H1 (cell line): ENCODE data around the gene PHC2.

Experiments used
- CTCF ChIP-seq, 3 experiments: IDR thresholded peaks; 1 replicate in 2 of 3; 2 replicates in 1 of 3; pipeline versions ENCODE4 v1.5.1 to v1.6.1; 2011; ENCODE audit warnings: low read length in 3 of 3, mild to moderate bottlenecking in 3 of 3, inconsistent platforms in 2 of 3, low read depth in 1 of 3, moderate library complexity in 1 of 3; ENCODE audit not compliant: insufficient read depth in 1 of 3; ENCODE audit errors: control extremely low read depth in 1 of 3
- GABPA ChIP-seq: IDR thresholded peaks from 2 replicates; pipeline ENCODE4 v1.6.1; 2011; ENCODE audit warnings: mild to moderate bottlenecking, low read length, moderate library complexity, borderline replicate concordance; ENCODE audit not compliant: insufficient read depth
- HDAC2 ChIP-seq, 2 experiments: fragments of 300-600 bp in 1 of 2; sonication (generic) in 1 of 2; IDR thresholded peaks; 2 replicates each; pipeline ENCODE4 v1.6.1; 2011 to 2012; ENCODE audit warnings: low read depth in 2 of 2, low read length in 2 of 2, mild to moderate bottlenecking in 2 of 2, moderate library complexity in 2 of 2, borderline replicate concordance in 1 of 2, inconsistent platforms in 1 of 2
- JUN ChIP-seq: IDR thresholded peaks from 2 replicates; pipeline ENCODE4 v1.6.1; 2011; ENCODE audit warnings: low read depth, mild to moderate bottlenecking, improper control_type of control experiment, low read length
- SUZ12 ChIP-seq: fragments of 200-600 bp; sonication (generic); IDR thresholded peaks from 2 replicates; pipeline ENCODE4 v1.6.1; 2012; ENCODE audit warnings: mild to moderate bottlenecking, inconsistent platforms, low read length, moderate library complexity, mixed read lengths
- USF2 ChIP-seq: IDR thresholded peaks from 2 replicates; pipeline ENCODE4 v1.6.1; 2011; ENCODE audit warnings: low read length, improper control_type of control experiment
- YY1 ChIP-seq: IDR thresholded peaks from 2 replicates; pipeline ENCODE4 v1.6.1; 2011; ENCODE audit warnings: low read depth, mild to moderate bottlenecking, low read length
- TF ChIP-seq, protein P1 (sequence below): IDR thresholded peaks from 2 replicates; pipeline ENCODE4 v1.6.1; 2012; ENCODE audit warnings: low read length, inconsistent platforms

DNA sequence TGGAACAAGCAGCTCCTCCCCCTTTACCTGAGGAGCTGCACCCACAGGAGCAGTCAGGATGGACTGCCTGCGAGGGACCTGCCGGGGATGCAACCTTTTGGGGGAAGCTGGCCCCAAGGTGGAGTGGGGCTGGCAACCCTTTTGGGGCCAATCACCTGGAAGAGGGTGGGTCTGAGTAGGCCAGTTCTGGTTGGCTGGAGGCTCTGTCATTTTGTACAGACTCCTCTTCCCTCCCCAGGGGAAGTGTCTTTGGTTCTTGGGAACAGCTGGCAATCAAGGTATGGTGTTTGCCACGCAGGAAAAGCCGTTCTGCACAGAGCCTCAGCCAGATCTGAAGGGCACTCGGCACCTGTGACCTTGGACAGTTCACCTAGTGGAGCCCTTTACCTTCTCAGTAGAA, 109.7 kb downstream of the PHC2 start:
- TF ChIP-seq YY1 (no peak), CTCF (IDR thresholded peaks at IDR 0.05; ENCODE audit: control extremely low read depth in 1 of 3, insufficient read depth in 1 of 3, low read depth in 1 of 3, low read length in 3 of 3) (no peak), JUN (no peak), USF2 (no peak), HDAC2 (IDR thresholded peaks at IDR 0.05; ENCODE audit: borderline replicate concordance in 1 of 2, low read depth in 2 of 2, low read length in 2 of 2) (no peak), GABPA (no peak), SUZ12 (no peak)
- TF ChIP-seq, protein P1, sequence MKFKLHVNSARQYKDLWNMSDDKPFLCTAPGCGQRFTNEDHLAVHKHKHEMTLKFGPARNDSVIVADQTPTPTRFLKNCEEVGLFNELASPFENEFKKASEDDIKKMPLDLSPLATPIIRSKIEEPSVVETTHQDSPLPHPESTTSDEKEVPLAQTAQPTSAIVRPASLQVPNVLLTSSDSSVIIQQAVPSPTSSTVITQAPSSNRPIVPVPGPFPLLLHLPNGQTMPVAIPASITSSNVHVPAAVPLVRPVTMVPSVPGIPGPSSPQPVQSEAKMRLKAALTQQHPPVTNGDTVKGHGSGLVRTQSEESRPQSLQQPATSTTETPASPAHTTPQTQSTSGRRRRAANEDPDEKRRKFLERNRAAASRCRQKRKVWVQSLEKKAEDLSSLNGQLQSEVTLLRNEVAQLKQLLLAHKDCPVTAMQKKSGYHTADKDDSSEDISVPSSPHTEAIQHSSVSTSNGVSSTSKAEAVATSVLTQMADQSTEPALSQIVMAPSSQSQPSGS: no peak
